ENCODE measurements around the gene UTRN.

Gene UTRN

DNA sequence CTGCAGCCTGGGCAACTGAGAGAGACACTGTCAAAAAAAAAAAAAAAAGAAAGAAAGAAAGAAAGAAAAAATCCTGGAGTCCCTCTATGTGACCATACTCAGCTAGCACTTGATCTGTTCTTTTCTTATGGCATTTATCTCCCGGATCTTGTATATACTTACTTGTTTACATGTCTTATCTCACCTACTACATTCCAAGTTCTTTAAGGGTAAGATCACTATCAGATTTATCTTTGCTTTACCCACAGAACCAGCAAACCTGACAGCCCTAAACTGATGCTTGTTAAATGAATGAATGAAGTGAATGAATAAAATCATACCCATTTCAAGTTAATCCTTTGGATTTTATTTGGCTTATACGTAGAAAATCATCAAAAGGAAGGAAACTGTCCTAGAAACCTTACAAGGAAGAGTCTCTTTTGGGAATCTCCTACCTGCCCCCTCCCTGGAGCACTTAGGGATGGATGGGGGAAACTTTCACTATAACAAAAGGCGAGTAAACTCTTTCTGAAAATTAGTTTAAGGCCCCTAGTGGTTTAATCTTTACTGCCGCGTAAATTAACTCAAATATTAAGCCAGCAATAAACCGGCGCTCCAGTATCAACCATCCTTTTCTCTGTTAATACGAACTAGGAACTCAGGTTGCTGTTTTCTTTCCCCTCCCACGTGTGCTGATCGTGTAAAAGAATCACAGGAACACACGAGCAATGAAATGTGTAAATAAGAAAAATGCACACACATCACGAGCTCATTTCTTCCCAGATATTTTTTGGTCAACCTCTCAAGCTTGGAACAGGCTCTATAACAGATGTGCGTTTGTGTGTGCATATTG, 1.3 kb upstream of the UTRN start:
- no peak for DNase-seq

DNA sequence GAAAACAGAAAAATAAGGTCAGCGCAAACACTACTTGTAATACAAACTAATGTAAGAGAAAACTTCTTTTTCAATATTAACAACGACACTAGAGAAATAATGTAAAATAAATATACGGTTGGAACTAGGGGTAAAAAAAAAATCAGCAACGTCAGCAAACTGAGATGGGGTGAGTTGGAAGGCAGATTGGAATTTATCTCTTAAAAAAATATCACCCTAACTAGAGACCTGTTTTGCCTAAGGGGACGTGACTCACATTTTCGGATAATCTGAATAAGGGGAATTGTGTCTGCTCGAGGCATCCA, 705 bp upstream of the UTRN start:
- no peak for DNase-seq

DNA sequence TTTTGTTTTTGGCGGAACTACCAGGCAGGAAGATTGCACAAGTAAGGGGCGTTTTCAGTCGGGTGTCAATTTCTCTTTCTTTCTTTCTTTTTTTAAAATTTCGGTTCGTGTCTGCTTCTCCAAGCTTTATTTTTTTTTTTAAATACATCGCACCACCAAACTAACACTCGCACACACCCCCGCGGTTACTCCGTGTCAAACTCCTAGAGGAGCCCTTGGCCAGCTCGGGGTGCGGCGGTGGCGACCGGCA, 338 bp downstream of the UTRN start:
- no peak for DNase-seq

GRCh38 chr6:144285798-144286502, 815 bp downstream of the UTRN start:
- peak; percentile 79 for DNase-seq

- peak; percentile 80 for DNase-seq
These were observed 1.6 kb downstream of the UTRN start for GRCh38 chr6:144286503-144287393.

GRCh38 chr6:144289006-144289405, 3.9 kb downstream of the UTRN start:
- no peak for DNase-seq

- DNase-seq, result no peak
These were observed 7.2 kb downstream of the UTRN start for GRCh38 chr6:144292372-144292771.

DNA sequence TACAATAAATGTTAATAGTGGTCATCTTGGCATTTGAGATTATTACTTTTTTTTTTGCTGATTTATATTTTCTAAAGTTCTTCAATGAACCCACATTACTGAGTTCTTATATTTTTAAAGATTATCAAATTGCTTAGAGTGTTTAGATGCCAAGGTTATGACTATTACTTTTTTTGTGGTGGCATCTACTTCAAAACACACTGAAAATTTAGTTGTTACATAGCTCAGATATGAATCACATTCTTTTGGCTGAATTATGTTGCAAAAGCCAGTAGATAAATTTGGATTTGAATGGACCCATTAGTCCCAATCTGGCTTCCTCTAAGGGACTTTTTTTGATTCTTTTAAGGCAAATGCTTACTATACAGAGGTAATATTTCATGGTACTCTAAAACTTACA, 8.9 kb downstream of the UTRN start:
- DNase-seq, result no peak

DNA sequence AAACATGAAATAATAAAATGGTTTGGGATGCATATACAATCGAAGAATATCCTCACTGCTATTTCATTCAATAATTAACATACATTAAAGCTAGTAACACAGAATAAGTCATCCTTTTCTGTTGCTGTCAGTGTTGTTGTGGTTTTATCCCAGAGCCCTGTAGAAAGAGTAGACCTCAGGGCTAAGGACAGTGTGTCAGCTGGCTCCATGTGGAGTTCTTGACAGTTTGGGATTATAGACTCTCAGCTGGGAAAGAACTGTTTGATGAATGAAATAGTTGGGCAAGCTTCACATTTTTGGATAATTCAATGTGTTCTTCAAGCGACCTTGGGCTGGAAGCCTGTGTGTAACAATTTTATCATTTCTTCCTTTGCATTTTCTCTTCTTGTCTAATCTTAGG, 10.1 kb downstream of the UTRN start:
- no peak for DNase-seq

- DNase-seq, result no peak
These were observed 11.0 kb downstream of the UTRN start for GRCh38 chr6:144295981-144296767.

DNA sequence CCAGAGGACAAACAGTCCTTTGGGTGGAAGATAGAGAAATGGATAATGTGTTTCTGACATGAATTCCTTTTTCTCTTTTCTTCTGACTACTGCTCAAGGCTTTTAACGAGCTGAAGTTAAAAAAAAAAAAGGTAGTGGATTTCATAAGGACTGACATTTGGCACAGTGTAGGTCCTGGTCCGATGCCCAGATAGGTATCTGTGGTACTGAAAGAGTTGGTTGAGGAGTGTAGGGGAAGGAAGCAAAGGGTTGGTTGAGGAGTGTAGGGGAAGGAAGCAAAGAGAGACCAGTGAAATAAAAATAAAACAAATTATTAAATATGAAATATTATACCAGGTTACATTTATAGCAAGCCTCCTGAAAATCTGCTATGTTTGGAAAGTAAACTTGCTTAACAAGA, 11.8 kb downstream of the UTRN start:
- DNase-seq, result peak; percentile 42

GRCh38 chr6:144297511-144298100, 12.5 kb downstream of the UTRN start:
- no peak for DNase-seq

DNA sequence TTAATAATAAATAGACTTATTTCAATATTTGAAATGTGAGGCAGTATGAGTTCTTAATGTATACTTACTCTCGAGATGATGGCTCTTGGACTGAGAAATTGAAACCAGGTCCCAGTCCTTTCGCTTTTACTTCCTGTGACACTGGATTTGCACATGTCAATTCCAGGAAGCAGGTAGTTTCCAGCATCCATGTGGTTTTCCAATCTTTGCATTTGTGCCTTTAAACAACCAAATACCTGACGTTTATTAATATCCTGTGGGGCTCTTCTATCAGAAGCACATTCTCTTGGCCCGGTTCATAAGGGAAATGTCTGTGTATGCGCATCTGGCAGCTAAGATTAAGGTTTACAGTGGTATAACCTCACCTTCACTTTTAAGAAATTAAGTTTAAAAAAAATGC, 13.1 kb downstream of the UTRN start:
- no peak for DNase-seq

DNA sequence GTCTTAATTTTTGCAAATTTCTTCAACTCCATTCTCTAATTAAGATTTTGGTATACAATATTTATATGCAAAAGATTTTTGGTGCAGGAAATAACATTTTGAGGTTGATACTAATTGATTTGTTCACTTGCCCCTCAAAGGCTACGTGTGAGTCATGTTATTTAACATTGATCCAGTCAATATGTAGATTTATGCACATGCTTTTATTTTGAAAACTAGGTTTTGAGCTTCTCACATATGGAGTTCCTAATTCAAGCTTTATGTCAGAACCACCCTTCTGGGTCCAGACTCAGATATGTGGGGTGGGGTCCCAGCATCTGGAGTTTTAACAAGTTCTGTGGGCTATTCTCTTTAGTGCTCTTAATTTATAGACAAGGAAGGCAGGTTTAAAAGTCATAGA, 13.8 kb downstream of the UTRN start:
- no peak for DNase-seq

DNA sequence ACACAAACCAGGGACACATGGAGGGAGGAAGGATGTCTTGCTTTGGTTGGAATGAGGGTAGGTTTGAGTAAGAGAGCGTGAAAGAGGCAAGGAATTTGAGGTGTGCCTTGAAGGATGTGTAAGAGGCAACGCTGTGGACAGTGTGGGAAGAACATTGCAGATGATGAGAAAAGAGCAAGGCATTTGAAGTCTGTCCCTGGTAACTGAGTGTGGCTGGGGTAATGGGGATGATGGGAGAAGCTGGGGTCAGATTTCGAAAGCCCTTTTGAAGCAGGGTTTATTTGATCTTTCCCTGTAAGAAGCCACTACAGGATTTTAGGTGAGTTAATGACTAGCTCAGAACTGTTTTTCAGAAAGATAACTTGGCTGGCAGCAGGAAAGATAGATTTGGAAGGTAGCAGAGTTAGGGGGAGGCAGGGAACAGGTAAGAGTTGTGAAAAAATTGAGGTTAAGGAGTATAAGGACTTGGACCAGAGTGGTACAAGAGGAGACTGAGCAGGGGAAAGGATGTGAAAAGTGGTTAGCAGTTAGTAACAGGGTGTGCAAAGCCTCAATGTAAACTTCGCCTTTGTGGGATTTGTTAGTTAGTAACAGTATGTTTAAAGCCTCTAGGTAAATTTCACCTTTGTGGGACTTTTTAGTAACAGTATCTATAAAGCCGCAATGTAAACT, 17.7 kb downstream of the UTRN start:
- DNase-seq, result no peak

GRCh38 chr6:144304223-144304848, 19.2 kb downstream of the UTRN start:
- no peak for DNase-seq

- no peak for DNase-seq
These were observed 20.4 kb downstream of the UTRN start for GRCh38 chr6:144305567-144305966.

- no peak for DNase-seq
These were observed 20.9 kb downstream of the UTRN start for GRCh38 chr6:144305985-144306384.

GRCh38 chr6:144307880-144308279, 22.7 kb downstream of the UTRN start:
- no peak for DNase-seq

- DNase-seq, result no peak
These were observed 25.6 kb downstream of the UTRN start for GRCh38 chr6:144310765-144311164.

DNA sequence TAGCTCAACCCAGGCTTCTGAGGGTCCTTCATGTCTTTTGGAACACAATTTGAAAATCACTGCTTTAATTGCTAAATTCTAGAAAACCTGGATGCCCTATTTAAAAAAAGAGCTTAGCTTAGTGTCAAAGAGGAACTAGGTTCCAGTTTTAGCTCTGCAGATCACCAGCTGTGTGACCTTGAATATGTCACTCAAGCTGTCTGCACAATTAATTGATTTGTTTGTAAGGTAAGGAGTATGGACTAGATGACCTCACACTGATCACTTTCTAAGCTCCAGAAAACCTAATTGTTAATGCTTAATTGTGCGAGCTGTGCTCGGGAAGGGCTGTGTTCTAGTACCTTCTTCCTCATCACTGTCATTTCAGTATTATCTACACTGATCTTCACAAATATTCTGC, 26.2 kb downstream of the UTRN start:
- DNase-seq, result no peak
